ACC112 (cell line): ENCODE data around the gene BEGAIN.

Experiments
- H2AFZ ChIP-seq: fragments of 200-600 bp; sonication (generic); one replicate; pipeline ENCODE4 v1.6.0; 2017; ENCODE audit warnings: antibody characterized with exemption, low read length; ENCODE audit not compliant: unreplicated experiment
- H3K27ac ChIP-seq: fragments of 200-600 bp; sonication (generic); 2 replicates; pipeline ENCODE4 v1.5.1; 2014; ENCODE audit warnings: low read depth, mild to moderate bottlenecking, antibody characterized with exemption, low read length, moderate library complexity
- H3K27me3 ChIP-seq: fragments of 200-600 bp; sonication (generic); 2 replicates; pipeline ENCODE4 v1.6.1; 2014; ENCODE audit warnings: mild to moderate bottlenecking, antibody characterized with exemption, low read length, moderate library complexity, mixed read lengths; ENCODE audit not compliant: insufficient read depth
- H3K36me3 ChIP-seq: fragments of 200-600 bp; sonication (generic); 2 replicates; pipeline ENCODE4 v1.6.1; 2016; ENCODE audit warnings: mild to moderate bottlenecking, antibody characterized with exemption, low read length, moderate library complexity, mixed read lengths; ENCODE audit not compliant: insufficient read depth
- H3K4me1 ChIP-seq: fragments of 200-600 bp; sonication (generic); one replicate; pipeline ENCODE4 v1.6.1; 2016; ENCODE audit warnings: low read length, mixed read lengths; ENCODE audit not compliant: insufficient read depth, unreplicated experiment, control insufficient read depth
- H3K4me3 ChIP-seq: fragments of 200-600 bp; sonication (generic); 2 replicates; pipeline ENCODE4 v1.5.1; 2014; ENCODE audit warnings: mild to moderate bottlenecking, low read depth, low read length
- H3K79me2 ChIP-seq: fragments of 200-600 bp; sonication (generic); one replicate; pipeline ENCODE4 v1.6.0; 2016; ENCODE audit warnings: low read length; ENCODE audit not compliant: control insufficient read depth, unreplicated experiment, insufficient read depth

BEGAIN gene

GRCh38 chr14:100587763-100588411 lies 670 bp upstream of the BEGAIN start:
- Histone ChIP-seq H3K27ac (no peak overlapping the region), H3K4me1 (peaks cover 18% of the 10 kb centered on the region), H2AFZ (no peak overlapping the region), H3K79me2 (no peaks in the 10 kb centered on the region), H3K4me3 (peak overlapping the region; percentile 46), H3K36me3 (no peaks in the 10 kb centered on the region), H3K27me3 (peaks cover 6% of the 10 kb centered on the region)

GRCh38 chr14:100586403-100587085 lies 673 bp downstream of the BEGAIN start:
- Histone ChIP-seq H3K4me1 (peaks cover 18% of the 10 kb centered on the region), H3K79me2 (no peaks in the 10 kb centered on the region), H3K4me3 (peak overlapping the region; percentile 86), H2AFZ (peak overlapping the region; percentile 78), H3K27ac (no peak overlapping the region), H3K36me3 (no peaks in the 10 kb centered on the region), H3K27me3 (no peaks in the 10 kb centered on the region)

- H3K27ac ChIP-seq = no peak overlapping the region
- H3K27me3 ChIP-seq = no peaks in the 10 kb centered on the region
- H3K36me3 ChIP-seq = no peaks in the 10 kb centered on the region
- H2AFZ ChIP-seq = peak overlapping the region; percentile 78
- peak overlapping the region; percentile 86 for H3K4me3 ChIP-seq
- H3K4me1 ChIP-seq = peaks cover 18% of the 10 kb centered on the region
- no peaks in the 10 kb centered on the region for H3K79me2 ChIP-seq
Observed at GRCh38 chr14:100586153-100586402, 1.1 kb downstream of the BEGAIN start.

- no peaks in the 10 kb centered on the region for H3K79me2 ChIP-seq
- peaks cover 18% of the 10 kb centered on the region for H3K4me1 ChIP-seq
- no peak overlapping the region for H3K27ac ChIP-seq
- H2AFZ ChIP-seq = peak overlapping the region; percentile 78
- no peaks in the 10 kb centered on the region for H3K27me3 ChIP-seq
- peak overlapping the region; percentile 86 for H3K4me3 ChIP-seq
- H3K36me3 ChIP-seq = no peaks in the 10 kb centered on the region
Observed at GRCh38 chr14:100585448-100586152, 1.6 kb downstream of the BEGAIN start.

- Histone ChIP-seq H3K36me3 (no peaks in the 10 kb centered on the region), H3K79me2 (no peaks in the 10 kb centered on the region), H3K4me1 (peaks cover 18% of the 10 kb centered on the region), H3K27me3 (no peaks in the 10 kb centered on the region), H3K27ac (no peak overlapping the region), H2AFZ (no peak overlapping the region), H3K4me3 (no peak overlapping the region)
Observed at GRCh38 chr14:100584056-100585031, 2.9 kb downstream of the BEGAIN start.

- H3K36me3 ChIP-seq = no peaks in the 10 kb centered on the region
- H3K4me1 ChIP-seq = peaks cover 13% of the 10 kb centered on the region
- H3K27me3 ChIP-seq = no peaks in the 10 kb centered on the region
- no peaks in the 10 kb centered on the region for H3K79me2 ChIP-seq
- H3K4me3 ChIP-seq = no peak overlapping the region
- no peak overlapping the region for H3K27ac ChIP-seq
- H2AFZ ChIP-seq = no peak overlapping the region
Observed at GRCh38 chr14:100583245-100583644, 4.0 kb downstream of the BEGAIN start.

GRCh38 chr14:100582496-100583165 lies 4.6 kb downstream of the BEGAIN start:
- H2AFZ ChIP-seq = no peak overlapping the region
- H3K36me3 ChIP-seq = no peaks in the 10 kb centered on the region
- H3K4me3 ChIP-seq = no peak overlapping the region
- H3K27me3 ChIP-seq = no peaks in the 10 kb centered on the region
- H3K79me2 ChIP-seq = no peaks in the 10 kb centered on the region
- H3K27ac ChIP-seq = no peak overlapping the region
- H3K4me1 ChIP-seq = peaks cover 7% of the 10 kb centered on the region

- H3K27me3 ChIP-seq = no peaks in the 10 kb centered on the region
- no peak overlapping the region for H3K4me3 ChIP-seq
- H3K27ac ChIP-seq = no peak overlapping the region
- H3K4me1 ChIP-seq = peaks cover 7% of the 10 kb centered on the region
- H3K79me2 ChIP-seq = no peaks in the 10 kb centered on the region
- H3K36me3 ChIP-seq = no peaks in the 10 kb centered on the region
- H2AFZ ChIP-seq = no peak overlapping the region
Observed at GRCh38 chr14:100581228-100582145, 5.7 kb downstream of the BEGAIN start.

- Histone ChIP-seq H3K27me3 (no peaks in the 10 kb centered on the region), H3K4me3 (no peak overlapping the region), H2AFZ (no peak overlapping the region), H3K79me2 (no peaks in the 10 kb centered on the region), H3K36me3 (no peaks in the 10 kb centered on the region), H3K27ac (no peak overlapping the region), H3K4me1 (no peaks in the 10 kb centered on the region)
Observed at GRCh38 chr14:100580316-100581227, 6.6 kb downstream of the BEGAIN start.
